GM18907 (cell line): ENCODE results near the gene MYRF.
A peak's percentile ranks its signal among the peaks of the same experiment; 100 is the strongest.

Experiments
- ATAC-seq: cut with Tn5 transposase; IDR thresholded peaks from one replicate; pipeline ENCODE4 v1.9.1; 2021; ENCODE audit warnings: mild to moderate bottlenecking, moderate library complexity; ENCODE audit not compliant: unreplicated experiment

The MYRF gene

DNA sequence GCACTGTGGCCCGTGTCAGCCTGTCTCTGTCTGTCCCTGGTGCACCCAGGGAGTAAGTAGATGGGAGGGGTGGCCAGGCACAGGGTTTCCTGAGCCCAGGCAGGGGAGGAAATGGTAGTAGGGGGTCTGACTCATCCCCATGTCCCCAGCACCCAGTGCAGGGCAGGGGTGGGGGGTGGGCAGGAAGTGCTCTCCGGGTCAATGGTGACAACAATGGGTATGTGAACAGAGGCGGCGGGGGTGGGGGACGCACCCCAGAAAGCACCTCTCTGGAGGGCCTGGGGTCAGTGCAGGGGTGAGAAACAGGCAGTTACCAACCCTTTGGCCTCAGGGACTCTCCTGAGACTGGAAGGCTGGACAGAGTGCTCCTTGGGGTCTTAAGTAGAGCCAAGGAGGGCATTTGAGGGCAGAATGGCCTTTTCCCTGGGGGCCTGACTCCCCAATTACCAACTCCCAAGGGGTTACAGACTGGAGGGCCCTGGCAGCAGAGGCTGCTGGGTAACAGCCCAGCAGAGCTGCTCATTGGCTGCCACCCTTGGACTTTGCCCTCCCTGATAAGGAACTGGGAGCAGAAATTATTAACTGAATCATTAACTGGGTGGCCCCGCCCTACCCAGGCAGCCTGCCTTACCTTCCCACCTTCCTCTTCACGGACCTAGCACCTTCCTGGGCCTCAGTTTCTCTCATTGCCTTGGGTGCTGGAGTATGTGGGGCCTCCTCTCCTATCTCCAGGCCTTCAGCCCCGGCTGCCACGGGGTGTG is 4.2 kb downstream of the MYRF start:
- ATAC-seq, result peak; percentile 44

DNA sequence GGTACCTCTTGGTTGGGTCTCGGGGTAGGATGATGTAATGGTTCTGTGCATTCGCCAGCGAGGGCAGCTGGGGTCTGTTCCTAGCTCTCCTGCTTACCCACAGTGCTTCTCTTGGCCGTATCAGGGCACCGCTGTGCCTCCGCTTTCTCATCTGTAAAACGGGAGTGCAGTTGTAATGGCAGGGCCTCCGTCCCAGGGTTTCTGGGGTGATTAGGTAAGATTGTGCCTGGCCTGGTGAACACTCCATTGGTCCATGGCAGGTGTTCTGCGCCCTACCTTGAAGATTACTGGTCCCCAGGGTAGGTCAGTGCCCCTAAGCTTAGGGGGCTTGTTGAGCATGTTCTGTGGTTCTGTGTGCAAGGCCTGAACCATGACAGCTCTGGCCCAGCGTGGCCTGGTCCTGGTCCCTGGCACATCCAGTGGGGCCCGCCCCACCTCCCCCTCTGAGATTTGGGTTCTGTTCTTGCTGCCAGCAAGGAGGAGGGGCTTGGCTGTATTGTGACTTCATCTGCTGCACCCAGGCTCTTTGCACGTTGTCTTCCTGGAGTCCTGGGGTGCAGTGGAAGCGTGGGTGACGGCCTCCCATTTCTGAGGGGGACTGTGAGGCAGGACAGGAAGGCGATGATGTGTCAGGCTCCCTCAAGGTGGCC is 4.9 kb downstream of the MYRF start:
- no peak for ATAC-seq

DNA sequence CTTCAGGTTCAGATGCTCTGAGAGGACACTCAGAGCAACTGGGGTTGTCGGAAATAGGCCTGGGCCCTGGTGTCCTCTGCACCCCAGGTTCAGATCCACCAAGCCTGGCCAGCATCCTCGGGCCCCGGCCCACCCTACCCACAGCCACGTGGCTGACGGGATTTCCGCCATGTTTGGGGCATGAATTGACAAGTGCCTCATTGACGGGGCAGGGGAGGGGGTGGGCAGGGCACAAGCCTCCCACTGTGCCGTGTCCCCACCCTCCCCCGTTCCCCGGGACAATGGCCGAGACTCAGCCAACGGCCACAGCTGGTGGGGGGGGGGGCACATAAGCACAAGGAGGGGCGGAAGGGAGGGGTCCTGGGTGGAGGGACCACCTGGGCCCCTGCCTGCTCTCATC is 8.5 kb downstream of the MYRF start:
- ATAC-seq, result no peak

- ATAC-seq, result no peak
These were observed 9.2 kb downstream of the MYRF start for GRCh38 chr11:61761440-61762222.

GRCh38 chr11:61762223-61762615 is 9.8 kb downstream of the MYRF start:
- no peak for ATAC-seq

GRCh38 chr11:61762798-61763197 is 10.4 kb downstream of the MYRF start:
- ATAC-seq, result no peak

GRCh38 chr11:61763930-61764605 is 11.6 kb downstream of the MYRF start:
- ATAC-seq, result no peak

GRCh38 chr11:61764606-61765260 is 12.3 kb downstream of the MYRF start:
- no peak for ATAC-seq

DNA sequence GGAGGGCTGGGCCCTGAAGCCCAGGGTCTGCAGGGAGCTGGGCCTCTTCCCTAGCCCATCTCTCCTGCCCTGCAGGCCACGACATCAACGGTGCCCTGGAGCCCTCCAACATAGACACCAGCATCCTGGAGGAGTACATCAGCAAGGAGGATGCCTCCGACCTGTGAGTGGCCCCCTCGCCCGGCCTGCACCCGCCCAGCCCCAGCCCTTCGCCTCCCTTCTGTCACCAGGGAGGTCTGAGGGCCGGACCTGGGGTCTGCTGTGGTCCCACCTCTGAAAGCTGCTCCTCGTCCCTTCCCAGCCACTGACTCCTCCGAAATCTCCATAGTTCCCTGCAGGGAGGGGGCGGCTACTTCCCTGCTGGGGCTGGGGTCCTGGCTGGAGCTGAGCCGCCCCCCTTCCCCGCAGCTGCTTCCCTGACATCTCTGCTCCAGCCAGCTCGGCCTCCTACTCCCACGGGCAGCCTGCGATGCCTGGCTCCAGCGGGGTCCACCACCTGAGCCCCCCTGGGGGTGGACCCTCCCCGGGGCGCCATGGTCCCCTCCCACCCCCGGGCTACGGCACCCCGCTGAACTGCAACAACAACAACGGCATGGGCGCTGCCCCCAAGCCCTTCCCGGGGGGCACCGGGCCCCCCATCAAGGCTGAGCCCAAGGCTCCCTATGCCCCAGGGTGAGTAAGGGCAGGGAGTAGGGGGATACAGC is 13.3 kb downstream of the MYRF start:
- ATAC-seq, result no peak

- no peak for ATAC-seq
These were observed 14.0 kb downstream of the MYRF start for GRCh38 chr11:61766353-61766841.

GRCh38 chr11:61768376-61769076 is 16.1 kb downstream of the MYRF start:
- no peak for ATAC-seq

GRCh38 chr11:61769169-61769920 is 16.9 kb downstream of the MYRF start:
- ATAC-seq, result no peak

- no peak for ATAC-seq
These were observed 17.7 kb downstream of the MYRF start for GRCh38 chr11:61769946-61770683.

- ATAC-seq, result no peak
These were observed 18.9 kb downstream of the MYRF start for GRCh38 chr11:61771195-61771894.

- ATAC-seq, result no peak
These were observed 19.6 kb downstream of the MYRF start for GRCh38 chr11:61771985-61772455.

DNA sequence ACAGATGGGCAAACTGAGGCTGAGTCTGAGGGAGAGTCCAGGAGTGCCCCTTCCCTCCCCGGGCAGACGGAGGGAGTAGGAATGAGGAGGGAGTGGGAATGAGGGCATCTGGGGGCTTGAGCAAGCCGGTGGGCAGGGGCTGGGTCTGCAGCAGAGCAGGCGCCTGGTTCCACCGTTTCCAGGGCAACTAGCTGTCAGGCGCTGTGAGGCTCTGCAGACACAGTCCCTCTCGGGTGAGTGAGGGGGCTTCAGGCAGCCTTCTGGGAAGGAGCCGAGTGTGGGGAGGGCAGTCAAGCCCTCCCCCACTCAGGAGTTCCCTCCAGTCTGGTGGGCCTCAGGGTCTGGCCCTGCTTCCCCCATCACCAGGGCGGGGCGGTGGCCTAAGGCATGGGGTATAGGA is 20.9 kb downstream of the MYRF start:
- ATAC-seq, result no peak

- ATAC-seq, result no peak
These were observed 21.4 kb downstream of the MYRF start for GRCh38 chr11:61773809-61774208.
